Smooth muscle cell (in vitro differentiated cells): ENCODE measurements around the gene RRAS. TPM values are rescaled to one million over a fixed set of nuclear protein-coding genes. Genes with fewer than 3 reads are reported as not detected.

Experiments
- DNase-seq: peaks from one replicate; lab custom pipeline; 2025; ENCODE audit not compliant: unreplicated experiment; lab: John Stamatoyannopoulos, UW
- H2AFZ ChIP-seq: fragments of 200-600 bp; sonication (generic); 2 replicates; pipeline ENCODE4 v1.6.0; 2016; ENCODE audit warnings: antibody characterized with exemption, low read depth, mild to moderate bottlenecking
- H3F3A ChIP-seq: fragments of 200-600 bp; sonication (generic); 2 replicates; pipeline ENCODE4 v1.6.0; 2017; ENCODE audit warnings: antibody characterized with exemption, low read depth
- H3K27ac ChIP-seq: fragments of 200-600 bp; sonication (generic); 2 replicates; pipeline ENCODE4 v1.5.1; 2016; ENCODE audit warnings: low read depth, mild to moderate bottlenecking
- H3K27me3 ChIP-seq: fragments of 200-600 bp; sonication (generic); 2 replicates; pipeline ENCODE4 v1.6.1; 2016; ENCODE audit warnings: low read depth, mild to moderate bottlenecking
- H3K36me3 ChIP-seq: fragments of 200-600 bp; sonication (generic); 2 replicates; pipeline ENCODE4 v1.5.1; 2016; ENCODE audit warnings: low read depth
- H3K4me1 ChIP-seq: fragments of 200-600 bp; sonication (generic); 2 replicates; pipeline ENCODE4 v1.5.1; 2016; ENCODE audit warnings: low read depth
- H3K4me2 ChIP-seq: fragments of 200-600 bp; sonication (generic); 2 replicates; pipeline ENCODE4 v1.6.0; 2016; ENCODE audit warnings: mild to moderate bottlenecking
- H3K4me3 ChIP-seq: fragments of 200-600 bp; sonication (generic); 2 replicates; pipeline ENCODE4 v1.5.1; 2016; ENCODE audit warnings: mild to moderate bottlenecking
- H3K79me2 ChIP-seq: fragments of 200-600 bp; sonication (generic); 2 replicates; pipeline ENCODE4 v1.6.0; 2016; ENCODE audit warnings: low read depth, mild to moderate bottlenecking
- H3K9ac ChIP-seq: fragments of 200-600 bp; sonication (generic); 2 replicates; pipeline ENCODE4 v1.6.0; 2016; ENCODE audit warnings: low read depth
- H3K9me3 ChIP-seq: fragments of 200-600 bp; sonication (generic); replicated peaks from 2 replicates; pipeline ENCODE4 v1.5.1; 2016; ENCODE audit warnings: low read depth
- H4K20me1 ChIP-seq: fragments of 200-600 bp; sonication (generic); 2 replicates; pipeline ENCODE4 v1.6.0; 2016; ENCODE audit warnings: low read depth
- WGBS: methylation state at CpG from one replicate; pipeline ENCODE4 v1.1.7; 2016; ENCODE audit warnings: low lambda C conversion rate; 5-methylcytosine and 5-hydroxymethylcytosine counted together
- polyA plus RNA-seq: library from polyadenylated mRNA; unstranded; fragments of >200 nt; fragmentation: Nextera tagmentation; extraction: Ambion mirVana; gene quantifications from 2 replicates; pipeline ENCODE4 v1.2.1, GENCODE V29; 2016
- total RNA-seq: library from RNA; depleted of rRNA; stranded (reverse); fragments of >200 nt; gene quantifications from 2 replicates; pipeline ENCODE4 v1.2.3, GENCODE V29; 2014
- TF ChIP-seq, protein P1 (sequence below): fragments of 200-600 bp; sonication (generic); IDR thresholded peaks from 2 replicates; pipeline ENCODE4 v1.5.1; 2017; ENCODE audit warnings: borderline replicate concordance, mild to moderate bottlenecking, antibody characterized with exemption; ENCODE audit not compliant: insufficient read depth, poor library complexity, severe bottlenecking

Gene RRAS
- total and polyA plus RNA-seq, 2 experiments from 2014 or later = 86.5 to 224 TPM

DNA sequence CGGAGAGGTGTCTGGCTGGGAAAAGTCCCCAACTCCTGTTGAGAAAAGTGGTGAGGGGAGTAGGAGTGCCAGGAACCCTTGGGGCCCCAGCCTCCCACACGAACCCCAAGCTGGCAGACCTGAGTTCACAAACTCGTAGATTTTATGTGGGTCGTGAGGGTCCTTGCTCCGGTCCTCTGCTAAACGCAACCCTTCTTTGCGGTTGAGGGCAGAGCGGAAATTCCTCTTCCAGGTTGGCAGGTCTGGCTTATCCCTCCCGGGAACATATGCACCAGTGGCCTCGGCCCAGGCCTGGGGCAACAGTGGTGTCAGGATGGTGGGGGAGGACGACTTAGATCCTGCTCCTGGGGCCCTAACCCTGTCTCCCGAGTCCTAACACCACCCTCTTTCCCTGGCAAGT, 23.3 kb upstream of the RRAS start:
- Histone ChIP-seq H3K4me2 (no peak overlapping the region), H3K36me3 (no peaks in the 10 kb centered on the region), H3K27ac (no peak overlapping the region), H3K9ac (no peak overlapping the region), H4K20me1 (peaks cover 25% of the 10 kb centered on the region), H3K9me3 (no peaks in the 10 kb centered on the region), H3K27me3 (no peaks in the 10 kb centered on the region), H3K4me3 (no peak overlapping the region), H2AFZ (no peak overlapping the region), H3K4me1 (peaks cover 6% of the 10 kb centered on the region), H3F3A (no peaks in the 10 kb centered on the region), H3K79me2 (peaks cover 14% of the 10 kb centered on the region)
- DNase-seq = no peak
- 94% methylated on average over 12 of the region's 12 CpGs for WGBS
- TF ChIP-seq, protein P1, sequence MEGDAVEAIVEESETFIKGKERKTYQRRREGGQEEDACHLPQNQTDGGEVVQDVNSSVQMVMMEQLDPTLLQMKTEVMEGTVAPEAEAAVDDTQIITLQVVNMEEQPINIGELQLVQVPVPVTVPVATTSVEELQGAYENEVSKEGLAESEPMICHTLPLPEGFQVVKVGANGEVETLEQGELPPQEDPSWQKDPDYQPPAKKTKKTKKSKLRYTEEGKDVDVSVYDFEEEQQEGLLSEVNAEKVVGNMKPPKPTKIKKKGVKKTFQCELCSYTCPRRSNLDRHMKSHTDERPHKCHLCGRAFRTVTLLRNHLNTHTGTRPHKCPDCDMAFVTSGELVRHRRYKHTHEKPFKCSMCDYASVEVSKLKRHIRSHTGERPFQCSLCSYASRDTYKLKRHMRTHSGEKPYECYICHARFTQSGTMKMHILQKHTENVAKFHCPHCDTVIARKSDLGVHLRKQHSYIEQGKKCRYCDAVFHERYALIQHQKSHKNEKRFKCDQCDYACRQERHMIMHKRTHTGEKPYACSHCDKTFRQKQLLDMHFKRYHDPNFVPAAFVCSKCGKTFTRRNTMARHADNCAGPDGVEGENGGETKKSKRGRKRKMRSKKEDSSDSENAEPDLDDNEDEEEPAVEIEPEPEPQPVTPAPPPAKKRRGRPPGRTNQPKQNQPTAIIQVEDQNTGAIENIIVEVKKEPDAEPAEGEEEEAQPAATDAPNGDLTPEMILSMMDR = no peak

DNA sequence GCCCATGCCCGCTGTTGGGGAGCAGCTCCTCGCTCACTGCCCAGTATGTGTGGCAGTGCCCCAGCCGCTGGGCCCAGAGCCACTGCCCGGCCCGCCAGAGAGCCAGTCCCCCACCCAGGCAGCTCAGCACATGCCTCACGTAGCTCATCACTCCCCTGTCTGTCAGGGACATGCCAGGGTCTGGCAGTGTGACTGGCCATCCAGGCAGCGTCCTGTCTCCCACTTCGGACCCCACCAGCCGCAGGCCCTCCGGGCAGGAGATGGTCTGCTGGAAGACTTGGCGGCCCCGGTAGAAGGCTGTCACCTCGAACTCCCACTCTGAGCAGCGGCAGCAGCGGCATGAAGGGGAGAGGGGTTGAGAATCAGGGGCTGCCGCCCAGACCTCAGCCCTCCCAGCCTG, 22.1 kb upstream of the RRAS start:
- no peaks in the 10 kb centered on the region for H3F3A ChIP-seq
- no peak overlapping the region for H2AFZ ChIP-seq
- WGBS = 97% methylated on average over 16 of the region's 16 CpGs
- no peak overlapping the region for H3K4me3 ChIP-seq
- H3K4me2 ChIP-seq = no peak overlapping the region
- no peak overlapping the region for H3K27ac ChIP-seq
- DNase-seq = no peak
- H4K20me1 ChIP-seq = peaks cover 25% of the 10 kb centered on the region
- H3K4me1 ChIP-seq = peaks cover 6% of the 10 kb centered on the region
- H3K79me2 ChIP-seq = peaks cover 14% of the 10 kb centered on the region
- H3K36me3 ChIP-seq = no peaks in the 10 kb centered on the region
- TF ChIP-seq, protein P1 = no peak
- H3K9ac ChIP-seq = no peak overlapping the region
- H3K9me3 ChIP-seq = no peaks in the 10 kb centered on the region
- H3K27me3 ChIP-seq = no peaks in the 10 kb centered on the region

DNA sequence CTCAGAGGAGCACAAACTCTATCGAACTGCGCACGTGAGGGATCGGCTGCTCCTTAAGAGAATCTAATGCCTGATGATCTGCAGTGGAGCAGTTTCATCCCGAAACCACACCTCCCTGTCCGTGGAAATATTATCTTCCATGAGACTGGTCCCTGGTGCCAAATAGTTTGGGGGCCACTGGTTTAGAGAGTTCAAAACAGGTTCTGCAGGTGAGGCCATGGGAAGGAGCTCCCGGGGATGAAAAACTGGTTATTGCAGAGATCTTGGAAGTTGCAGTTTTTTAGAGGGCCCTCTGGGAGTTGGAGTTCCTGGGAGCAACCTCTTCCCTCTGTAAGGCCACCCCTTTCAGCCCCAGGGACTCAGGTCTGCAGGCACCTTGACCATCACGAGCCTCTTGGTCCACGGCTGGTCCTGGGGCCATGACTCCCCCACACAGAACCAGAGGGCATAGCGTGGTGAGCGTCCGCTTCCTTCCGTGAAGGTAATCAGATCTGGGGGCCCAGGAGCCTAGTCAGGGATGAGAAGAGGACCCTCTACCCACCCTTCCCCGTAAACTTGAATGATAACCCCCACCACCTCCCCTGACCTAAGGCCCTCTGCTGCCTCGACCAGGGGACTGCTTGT, 20.5 kb upstream of the RRAS start:
- peaks cover 25% of the 10 kb centered on the region for H4K20me1 ChIP-seq
- H3K4me2 ChIP-seq = no peak overlapping the region
- H3K9ac ChIP-seq = no peak overlapping the region
- H2AFZ ChIP-seq = no peak overlapping the region
- no peak overlapping the region for H3K4me3 ChIP-seq
- TF ChIP-seq, protein P1 = no peak
- no peak overlapping the region for H3K27ac ChIP-seq
- no peaks in the 10 kb centered on the region for H3F3A ChIP-seq
- peaks cover 7% of the 10 kb centered on the region for H3K79me2 ChIP-seq
- H3K36me3 ChIP-seq = no peaks in the 10 kb centered on the region
- H3K9me3 ChIP-seq = no peaks in the 10 kb centered on the region
- H3K27me3 ChIP-seq = no peaks in the 10 kb centered on the region
- H3K4me1 ChIP-seq = peaks cover 6% of the 10 kb centered on the region
- DNase-seq = no peak
- 93% methylated on average over 15 of the region's 15 CpGs for WGBS
